Measurements from ENCODE around the gene ERH.

DNA sequence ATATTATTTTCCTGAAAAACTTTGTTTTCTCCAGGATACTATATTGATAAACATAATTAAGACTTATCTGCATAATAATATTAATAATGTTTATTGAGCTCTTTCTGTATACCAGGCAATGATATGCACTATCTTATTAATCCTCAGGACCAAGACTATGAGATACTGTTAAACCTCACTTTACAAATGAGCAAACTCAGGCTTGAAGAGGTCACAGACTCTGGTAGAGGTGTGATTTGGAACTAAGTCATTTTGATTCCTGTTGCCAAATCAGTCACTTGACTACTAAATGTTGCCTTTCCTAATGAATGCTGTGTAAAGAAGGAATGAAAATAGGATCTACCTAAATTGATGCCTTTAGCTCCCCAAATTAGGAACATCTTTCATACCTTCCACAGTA is 7.7 kb upstream of the ERH start:
- TF ChIP-seq, protein P1, sequence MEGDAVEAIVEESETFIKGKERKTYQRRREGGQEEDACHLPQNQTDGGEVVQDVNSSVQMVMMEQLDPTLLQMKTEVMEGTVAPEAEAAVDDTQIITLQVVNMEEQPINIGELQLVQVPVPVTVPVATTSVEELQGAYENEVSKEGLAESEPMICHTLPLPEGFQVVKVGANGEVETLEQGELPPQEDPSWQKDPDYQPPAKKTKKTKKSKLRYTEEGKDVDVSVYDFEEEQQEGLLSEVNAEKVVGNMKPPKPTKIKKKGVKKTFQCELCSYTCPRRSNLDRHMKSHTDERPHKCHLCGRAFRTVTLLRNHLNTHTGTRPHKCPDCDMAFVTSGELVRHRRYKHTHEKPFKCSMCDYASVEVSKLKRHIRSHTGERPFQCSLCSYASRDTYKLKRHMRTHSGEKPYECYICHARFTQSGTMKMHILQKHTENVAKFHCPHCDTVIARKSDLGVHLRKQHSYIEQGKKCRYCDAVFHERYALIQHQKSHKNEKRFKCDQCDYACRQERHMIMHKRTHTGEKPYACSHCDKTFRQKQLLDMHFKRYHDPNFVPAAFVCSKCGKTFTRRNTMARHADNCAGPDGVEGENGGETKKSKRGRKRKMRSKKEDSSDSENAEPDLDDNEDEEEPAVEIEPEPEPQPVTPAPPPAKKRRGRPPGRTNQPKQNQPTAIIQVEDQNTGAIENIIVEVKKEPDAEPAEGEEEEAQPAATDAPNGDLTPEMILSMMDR (conservative IDR thresholded peaks at IDR 0.05; ENCODE audit: low read length), result no peak
- no peak for TF ChIP-seq EZH2phosphoT487 (IDR thresholded peaks at IDR 0.05; ENCODE audit: borderline replicate concordance, low read depth, low read length)

Data from OCI-LY7 (cell line).